Neural cell (in vitro differentiated cells): ENCODE measurements around the gene MGAT5. TPM values are rescaled to one million over a fixed set of nuclear protein-coding genes. Genes with fewer than 3 reads are reported as not detected.

Experiments
- H2AFZ ChIP-seq: fragments of 200-600, 300-800 bp; sonication (generic), shearing (Covaris generic); 2 replicates; pipeline ENCODE4 v1.6.0; 2014; ENCODE audit warnings: low read depth, mild to moderate bottlenecking, antibody characterized with exemption, low read length, moderate library complexity
- H3F3A ChIP-seq: fragments of 200-600 bp; shearing (Covaris generic); 2 replicates; pipeline ENCODE4 v1.6.1; 2016; ENCODE audit warnings: mild to moderate bottlenecking, moderate library complexity, mixed read lengths, antibody characterized with exemption, low read length; ENCODE audit not compliant: insufficient read depth, poor library complexity, severe bottlenecking
- H3K27ac ChIP-seq: fragments of 200-600, 300-800 bp; sonication (generic), shearing (Covaris generic); 2 replicates; pipeline ENCODE4 v1.5.1; 2014; ENCODE audit warnings: mild to moderate bottlenecking, low read length, moderate library complexity
- H3K27me3 ChIP-seq: fragments of 300-800, 200-600 bp; sonication (generic), shearing (Covaris generic); 2 replicates; pipeline ENCODE4 v1.6.0; 2014; ENCODE audit warnings: mild to moderate bottlenecking, low read depth, low read length, moderate library complexity; ENCODE audit not compliant: insufficient read depth
- H3K36me3 ChIP-seq: fragments of 300-800, 200-600 bp; sonication (generic), shearing (Covaris generic); 2 replicates; pipeline ENCODE4 v1.5.1; 2014; ENCODE audit warnings: mild to moderate bottlenecking, antibody characterized with exemption, low read length, moderate library complexity; ENCODE audit not compliant: insufficient read depth
- H3K4me2 ChIP-seq: fragments of 300-800, 200-600 bp; sonication (generic), shearing (Covaris generic); 2 replicates; pipeline ENCODE4 v1.6.0; 2014; ENCODE audit warnings: mild to moderate bottlenecking, low read length
- H3K4me3 ChIP-seq: fragments of 300-800, 200-600 bp; sonication (generic), shearing (Covaris generic); 2 replicates; pipeline ENCODE4 v1.5.1; 2014; ENCODE audit warnings: mild to moderate bottlenecking, low read length, moderate library complexity
- H3K79me2 ChIP-seq: fragments of 200-600 bp; shearing (Covaris generic); replicated peaks from 2 replicates; pipeline ENCODE4 v1.6.0; 2014; ENCODE audit warnings: mild to moderate bottlenecking, low read length, moderate library complexity; ENCODE audit not compliant: insufficient read depth
- H3K9ac ChIP-seq: fragments of 300-800, 200-600 bp; sonication (generic), shearing (Covaris generic); 2 replicates; pipeline ENCODE4 v1.6.1; 2016; ENCODE audit warnings: mild to moderate bottlenecking, low read length, mixed read lengths
- H3K9me2 ChIP-seq: fragments of 200-600 bp; shearing (Covaris generic); 2 replicates; pipeline ENCODE4 v1.6.1; 2016; ENCODE audit warnings: mild to moderate bottlenecking, low read length, mixed read lengths; ENCODE audit not compliant: insufficient read depth
- H3K9me3 ChIP-seq: fragments of 200-600, 300-800 bp; sonication (generic), shearing (Covaris generic); 2 replicates; pipeline ENCODE4 v1.6.1; 2016; ENCODE audit warnings: mild to moderate bottlenecking, mixed run types, low read length, moderate library complexity, mixed read lengths
- H4K20me1 ChIP-seq: fragments of 200-600 bp; shearing (Covaris generic); 2 replicates; pipeline ENCODE4 v1.6.1; 2016; ENCODE audit warnings: mild to moderate bottlenecking, mixed run types; ENCODE audit not compliant: insufficient read depth
- CTCF ChIP-seq: fragments of 450-650 bp; IDR thresholded peaks from 2 replicates; pipeline ENCODE4 v1.5.1; 2014; ENCODE audit warnings: antibody characterized with exemption, mild to moderate bottlenecking, moderate library complexity; ENCODE audit not compliant: poor library complexity, severe bottlenecking
- EP300 ChIP-seq: fragments of 450-650 bp; conservative IDR thresholded peaks from 2 replicates; pipeline ENCODE4 v1.6.1; 2014; ENCODE audit warnings: antibody characterized with exemption, mild to moderate bottlenecking, moderate library complexity; ENCODE audit not compliant: poor library complexity, severe bottlenecking
- EZH2 ChIP-seq: fragments of 200-600, 300-800 bp; shearing (Covaris generic), sonication (generic); IDR thresholded peaks from 2 replicates; pipeline ENCODE4 v1.6.1; 2014; ENCODE audit warnings: antibody characterized with exemption, low read length, borderline replicate concordance, mild to moderate bottlenecking; ENCODE audit not compliant: insufficient read depth, poor library complexity, severe bottlenecking
- MXI1 ChIP-seq: fragments of 450-650 bp; conservative IDR thresholded peaks from 2 replicates; pipeline ENCODE4 v1.6.1; 2014; ENCODE audit warnings: antibody characterized with exemption, mild to moderate bottlenecking; ENCODE audit not compliant: poor library complexity, severe bottlenecking
- POLR2AphosphoS5 ChIP-seq: IDR thresholded peaks from 2 replicates; pipeline ENCODE4 v1.6.1; 2012
- RAD21 ChIP-seq: fragments of 450-650 bp; conservative IDR thresholded peaks from 2 replicates; pipeline ENCODE4 v1.6.1; 2014; ENCODE audit warnings: antibody characterized with exemption, mild to moderate bottlenecking, moderate library complexity
- REST ChIP-seq: IDR thresholded peaks from 2 replicates; pipeline ENCODE4 v1.6.1; 2012; ENCODE audit warnings: borderline replicate concordance
- SMC3 ChIP-seq: fragments of 450-650 bp; conservative IDR thresholded peaks from 2 replicates; pipeline ENCODE4 v1.6.1; 2014; ENCODE audit warnings: antibody characterized with exemption, mild to moderate bottlenecking, moderate library complexity; ENCODE audit not compliant: poor library complexity
- TAF1 ChIP-seq: IDR thresholded peaks from 2 replicates; pipeline ENCODE4 v1.6.1; 2012; ENCODE audit warnings: low read depth
- polyA plus RNA-seq: library from polyadenylated mRNA; depleted of rRNA; stranded (reverse); fragments of >200 nt; gene quantifications from 2 replicates; pipeline ENCODE4 v1.2.3, GENCODE V29; 2014

The MGAT5 gene
- polyA plus RNA-seq, 1 donor from 2014 or later: 40.9 TPM

- no peaks in the 10 kb centered on the region for H3F3A ChIP-seq
- H3K9ac ChIP-seq: no peak overlapping the region
- no peaks in the 10 kb centered on the region for H3K36me3 ChIP-seq
- no peak overlapping the region for H3K4me3 ChIP-seq
- H3K4me2 ChIP-seq: no peak overlapping the region
- no peaks in the 10 kb centered on the region for H3K79me2 ChIP-seq
- no peak for TF ChIP-seq EP300
- no peak for TF ChIP-seq MXI1
- no peak for TF ChIP-seq SMC3
- no peak for TF ChIP-seq RAD21
- TF ChIP-seq CTCF: no peak
- TF ChIP-seq EZH2: no peak
- no peak for TF ChIP-seq TAF1
- no peak for TF ChIP-seq POLR2AphosphoS5
- no peak for TF ChIP-seq REST
- no peaks in the 10 kb centered on the region for H3K27me3 ChIP-seq
- H2AFZ ChIP-seq: no peak overlapping the region
- H3K9me3 ChIP-seq: no peaks in the 10 kb centered on the region
- H4K20me1 ChIP-seq: no peaks in the 10 kb centered on the region
- no peaks in the 10 kb centered on the region for H3K9me2 ChIP-seq
- H3K27ac ChIP-seq: no peak overlapping the region
Measured at GRCh38 chr2:134279417-134279816, 25.5 kb downstream of the MGAT5 start.

GRCh38 chr2:134280231-134280630 lies 26.4 kb downstream of the MGAT5 start:
- H3K27ac ChIP-seq: no peak overlapping the region
- no peak for TF ChIP-seq REST
- TF ChIP-seq CTCF: no peak
- TF ChIP-seq RAD21: no peak
- TF ChIP-seq EP300: no peak
- no peak for TF ChIP-seq SMC3
- TF ChIP-seq MXI1: no peak
- TF ChIP-seq POLR2AphosphoS5: no peak
- no peak for TF ChIP-seq TAF1
- TF ChIP-seq EZH2: no peak

More at GRCh38 chr2:134280231-134280630, 26.4 kb downstream of the MGAT5 start:
- Histone ChIP-seq H3K36me3 (no peaks in the 10 kb centered on the region), H3K9me2 (no peaks in the 10 kb centered on the region), H3K4me3 (no peak overlapping the region), H3K79me2 (no peaks in the 10 kb centered on the region), H3K4me2 (no peak overlapping the region), H3F3A (no peaks in the 10 kb centered on the region), H4K20me1 (no peaks in the 10 kb centered on the region), H3K9ac (no peak overlapping the region), H3K27me3 (no peaks in the 10 kb centered on the region), H2AFZ (no peak overlapping the region), H3K9me3 (no peaks in the 10 kb centered on the region)
